HG02884 (cell line): ENCODE results near the gene MAN2B2.
"Not testable (repeated sequence)": the region's sequence is repeated elsewhere in the genome, so short reads cannot be mapped to it uniquely, and the experiment has no call there.

Source experiments
- ATAC-seq: cut with Tn5 transposase; IDR thresholded peaks from one replicate; pipeline ENCODE4 v1.9.1; 2021; ENCODE audit warnings: mild to moderate bottlenecking, moderate library complexity; ENCODE audit not compliant: unreplicated experiment

The MAN2B2 gene

DNA sequence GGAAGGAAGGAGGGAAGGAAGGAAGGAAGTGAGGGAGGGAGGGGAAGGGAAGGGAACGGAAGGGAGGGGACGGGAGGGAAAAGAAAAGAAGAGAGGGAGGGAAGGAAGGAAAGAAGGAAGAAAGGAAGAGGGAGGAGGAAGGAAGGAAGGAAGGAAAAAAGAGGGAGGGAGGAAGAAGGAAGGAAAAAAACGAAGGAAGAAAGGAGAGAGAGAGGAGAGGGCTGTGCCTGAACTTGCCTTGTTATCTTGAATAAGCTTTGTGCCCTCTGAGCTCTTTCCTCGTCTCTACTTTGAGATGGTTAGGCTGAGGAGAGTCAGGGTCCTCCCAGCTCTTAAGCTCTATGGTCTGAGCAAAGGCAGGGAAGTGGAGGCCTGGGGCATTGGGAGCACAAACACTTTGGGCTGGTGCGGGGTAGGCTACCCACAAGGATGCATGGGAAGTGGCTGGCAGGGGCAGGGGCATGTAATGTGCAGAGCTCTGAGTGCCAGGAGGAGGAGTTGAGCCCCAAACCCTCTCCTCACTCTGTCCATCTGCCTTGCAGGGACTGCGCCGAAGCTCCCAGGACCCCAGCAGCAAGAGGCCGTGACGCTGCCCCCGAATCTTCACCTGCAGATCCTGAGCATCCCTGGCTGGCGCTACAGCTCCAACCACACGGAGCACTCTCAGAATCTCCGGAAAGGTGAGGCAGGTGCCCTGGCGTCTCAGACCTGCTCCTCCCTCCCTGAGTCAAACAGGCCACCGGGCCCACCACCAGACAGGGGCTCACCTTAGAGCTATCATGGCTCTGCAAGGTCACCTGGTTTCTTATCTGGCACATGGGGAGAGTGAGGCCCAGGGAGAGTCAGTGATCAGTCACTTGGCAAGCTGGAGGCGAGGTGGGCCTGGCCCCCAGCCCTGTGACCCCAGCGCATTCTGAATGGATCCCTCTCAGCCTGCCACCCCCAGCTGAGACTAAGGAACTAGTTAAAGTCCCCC is 39.0 kb downstream of the MAN2B2 start:
- ATAC-seq: no peak

DNA sequence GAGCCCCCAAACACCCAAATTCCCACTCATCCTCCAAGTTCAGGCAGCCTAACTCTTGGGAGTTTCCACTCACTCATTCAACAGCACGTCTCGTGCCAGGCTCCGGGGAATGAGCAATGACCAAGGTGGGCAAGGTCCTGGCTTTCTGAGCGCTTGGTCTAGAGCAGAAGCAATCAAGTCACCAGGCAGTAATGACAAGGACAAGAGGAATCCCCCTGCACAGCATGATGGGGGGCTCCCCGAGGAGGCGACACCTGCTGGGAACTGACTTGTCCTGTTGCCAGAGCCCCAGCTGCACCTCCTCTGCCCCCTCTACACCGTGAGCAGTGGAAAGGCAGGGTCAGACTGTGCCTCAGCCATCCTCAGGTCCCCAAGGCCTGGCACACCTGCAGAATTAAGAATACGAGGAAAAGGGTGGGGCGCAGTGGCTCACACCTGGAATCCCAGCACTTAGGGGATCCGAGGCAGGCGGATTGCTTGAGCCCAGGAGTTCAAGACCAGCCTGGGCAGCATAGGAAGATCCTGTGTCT is 39.8 kb downstream of the MAN2B2 start:
- ATAC-seq: no peak

DNA sequence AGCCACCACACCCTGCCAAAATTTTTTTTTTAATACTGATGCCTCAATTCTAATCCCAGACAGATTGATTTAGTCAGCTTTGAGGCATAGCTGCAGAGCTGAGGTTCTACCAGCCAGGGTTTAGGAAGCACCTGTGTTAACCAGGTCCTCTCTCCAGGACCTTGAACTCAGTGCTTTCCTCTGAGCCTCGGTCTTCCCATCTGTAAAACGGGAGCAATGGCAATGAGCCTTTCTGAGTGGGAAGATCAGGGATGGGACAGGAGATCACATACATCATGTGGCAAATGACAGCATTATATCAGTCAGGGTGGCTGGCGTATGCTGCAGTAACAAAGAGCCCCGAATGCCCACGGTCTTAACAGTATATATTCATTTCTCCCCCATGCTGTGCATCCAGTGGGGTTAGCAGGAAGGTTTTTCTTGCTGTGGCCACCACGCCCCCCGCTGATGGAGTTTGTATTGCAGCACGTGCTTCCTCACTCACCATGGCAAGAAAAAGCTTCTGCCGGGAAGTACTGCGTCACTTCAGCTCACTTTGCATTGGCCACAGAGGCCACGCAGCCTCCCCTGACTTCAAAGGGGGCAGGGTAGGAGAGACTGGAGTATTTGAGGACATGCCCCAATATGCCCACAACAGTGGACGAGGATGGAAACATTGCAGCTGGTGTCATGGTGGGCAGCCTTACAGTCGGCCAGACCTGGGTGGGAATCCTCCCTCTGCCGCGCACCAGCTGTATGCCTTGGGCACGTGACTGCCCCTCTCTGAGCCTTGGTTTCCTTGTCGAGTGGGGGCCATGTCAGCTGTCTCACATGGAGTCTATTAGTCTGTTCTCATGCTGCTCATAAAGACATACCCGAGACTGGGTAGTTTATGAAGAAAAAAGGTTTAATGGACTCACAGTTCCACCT is 41.4 kb downstream of the MAN2B2 start:
- no peak for ATAC-seq

DNA sequence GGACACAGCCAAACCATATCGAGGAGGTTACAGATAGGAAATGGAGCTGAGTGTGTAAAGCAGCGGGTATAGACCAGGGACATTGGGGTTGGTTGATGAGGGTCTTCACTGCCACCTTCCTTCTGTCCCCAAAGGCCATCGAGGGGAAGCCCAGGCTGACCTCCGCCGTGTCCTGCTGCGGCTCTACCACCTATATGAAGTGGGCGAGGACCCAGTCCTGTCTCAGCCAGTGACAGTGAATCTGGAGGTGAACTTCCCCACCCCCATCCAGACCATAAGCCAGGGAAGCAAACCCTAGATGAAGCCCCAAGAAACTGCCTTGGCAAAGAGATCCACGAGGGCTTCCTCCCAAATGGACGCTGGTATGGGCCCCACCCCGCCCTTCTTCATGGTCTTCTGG is 42.3 kb downstream of the MAN2B2 start:
- no peak for ATAC-seq

DNA sequence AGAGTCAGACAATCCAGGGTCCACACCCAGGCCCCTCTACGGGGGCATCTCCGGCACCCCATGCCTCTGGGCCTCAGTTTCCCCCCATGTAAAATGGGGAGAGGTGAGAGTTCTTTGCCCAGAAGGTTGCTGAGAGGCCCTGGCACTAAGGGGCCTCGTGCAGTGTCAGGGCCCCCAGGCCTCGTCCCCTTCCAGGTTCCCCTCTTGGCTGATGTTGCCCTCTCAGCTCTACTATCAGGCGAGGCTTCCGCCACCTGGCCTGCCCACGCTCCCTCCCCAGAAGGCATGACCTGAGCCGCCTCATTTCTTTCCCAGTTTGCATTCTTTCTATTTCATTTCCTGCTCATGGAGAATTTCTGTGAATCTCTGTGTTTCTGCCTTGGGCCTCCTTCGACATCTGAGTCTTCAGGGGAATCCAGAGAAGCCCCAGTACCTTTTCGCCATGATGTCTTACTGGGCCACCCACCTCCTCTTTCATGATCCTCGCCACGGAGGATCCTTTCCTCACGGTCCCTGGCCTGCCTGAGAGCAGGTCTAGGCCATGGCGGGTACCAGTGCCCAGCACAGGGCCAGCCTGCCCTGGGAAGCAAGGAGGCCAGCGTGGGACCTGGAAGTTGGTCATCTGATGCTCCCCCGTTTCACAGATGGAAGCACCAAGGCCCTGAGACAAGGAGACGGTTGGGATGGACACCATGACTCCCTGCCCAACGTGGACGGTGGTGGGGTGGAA is 43.6 kb downstream of the MAN2B2 start:
- ATAC-seq: no peak

DNA sequence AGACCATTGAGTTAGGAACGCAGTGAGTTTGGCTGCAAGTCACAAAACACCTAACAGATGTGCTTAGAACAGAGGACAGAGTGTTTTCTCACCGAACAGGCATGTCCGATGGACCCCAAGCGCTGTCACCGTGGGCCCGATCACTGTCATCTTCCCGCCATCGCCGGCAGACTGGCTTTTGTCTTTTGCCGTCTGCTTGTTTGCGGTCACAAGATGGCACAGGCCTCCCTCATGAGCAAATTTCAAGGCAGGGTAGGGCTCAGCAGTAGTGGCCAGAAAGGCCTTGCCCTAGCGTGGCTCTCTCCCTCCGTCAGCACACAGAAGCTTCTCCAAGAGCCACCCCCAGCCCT is 44.1 kb downstream of the MAN2B2 start:
- no peak for ATAC-seq

DNA sequence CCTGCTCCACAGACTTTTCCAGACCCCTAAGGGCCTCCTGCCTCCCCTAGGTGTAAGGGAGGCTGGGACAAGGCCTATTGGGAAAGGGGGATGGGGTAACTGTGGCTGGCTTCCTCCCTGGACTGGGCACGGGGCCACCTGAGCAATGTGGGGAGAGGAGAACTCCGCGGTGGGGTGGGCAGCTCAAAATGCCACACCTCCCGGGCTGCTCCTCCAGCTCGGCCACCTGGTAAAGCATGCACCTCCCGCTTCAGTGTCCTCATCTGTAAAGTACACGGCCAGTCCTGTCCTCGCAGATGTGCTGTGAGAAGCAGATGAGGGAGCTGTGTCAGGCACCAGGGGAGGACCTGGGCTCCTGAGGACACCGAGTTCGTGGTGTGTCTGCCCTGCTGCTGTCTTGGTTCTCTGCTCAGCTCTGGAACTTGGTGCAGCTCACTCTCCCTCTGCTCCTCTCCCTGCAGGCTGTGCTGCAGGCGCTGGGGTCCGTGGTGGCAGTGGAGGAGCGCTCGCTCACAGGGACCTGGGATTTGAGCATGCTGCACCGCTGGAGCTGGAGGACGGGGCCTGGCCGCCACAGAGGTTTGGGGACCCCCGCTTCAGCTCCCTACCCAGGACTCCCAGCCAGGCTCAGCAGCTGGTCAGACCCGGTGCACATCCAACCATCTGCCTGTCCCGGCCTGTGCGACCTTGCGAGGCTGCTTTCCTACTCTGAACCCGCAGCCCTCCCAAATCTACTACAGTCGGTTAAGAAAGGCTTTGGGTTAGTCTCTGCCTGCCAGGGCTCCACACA is 44.7 kb downstream of the MAN2B2 start:
- ATAC-seq: no peak

DNA sequence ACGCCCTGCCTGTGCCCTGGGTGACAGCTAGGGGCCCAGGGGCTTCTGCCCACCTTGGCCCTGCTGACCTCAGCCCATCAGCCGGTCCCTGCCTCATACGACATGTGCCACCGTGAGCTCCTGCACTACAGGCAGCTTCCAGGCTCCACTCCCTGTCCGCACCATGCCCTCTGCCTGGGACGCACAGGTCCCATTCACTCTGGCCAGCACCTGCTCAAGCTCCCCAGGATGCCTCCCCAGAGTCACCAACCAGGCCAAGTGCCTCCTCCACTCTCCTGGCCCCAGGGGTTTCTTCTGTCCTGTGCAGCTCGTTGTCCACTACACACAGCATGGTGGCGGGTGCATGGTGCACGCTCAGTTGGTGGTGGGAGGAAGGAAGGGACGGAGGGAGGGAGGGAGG is 45.3 kb downstream of the MAN2B2 start:
- ATAC-seq: no peak

DNA sequence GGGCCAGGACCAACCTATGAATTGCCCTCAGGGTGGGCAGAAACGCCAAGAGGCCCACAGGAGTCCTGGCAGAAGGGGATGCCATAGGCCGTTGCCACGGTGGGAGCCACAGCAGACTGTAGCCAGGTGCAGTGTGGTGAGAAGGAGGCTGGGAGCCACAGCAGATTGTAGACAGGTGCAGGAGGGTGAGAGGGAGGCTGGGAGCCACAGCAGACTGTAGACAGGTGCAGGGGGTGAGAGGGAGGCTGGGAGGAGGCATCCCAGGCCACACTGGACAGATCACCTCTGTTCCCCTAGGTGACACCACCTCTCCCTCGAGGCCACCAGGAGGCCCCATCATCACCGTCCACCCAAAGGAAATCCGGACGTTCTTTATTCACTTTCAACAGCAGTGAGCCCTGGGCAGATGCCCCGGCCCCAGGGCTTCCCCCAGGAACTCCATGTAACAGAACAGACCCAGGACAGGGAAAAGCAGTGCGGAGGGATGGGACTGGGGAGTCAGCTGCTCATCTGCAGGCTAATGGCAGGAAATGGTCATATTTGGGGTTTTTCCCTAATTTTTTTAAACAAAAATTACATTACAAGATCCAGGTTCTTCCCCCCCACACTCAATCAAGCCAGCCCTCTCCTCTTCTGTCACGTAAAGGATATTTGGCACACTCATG is 46.0 kb downstream of the MAN2B2 start:
- ATAC-seq: no peak

DNA sequence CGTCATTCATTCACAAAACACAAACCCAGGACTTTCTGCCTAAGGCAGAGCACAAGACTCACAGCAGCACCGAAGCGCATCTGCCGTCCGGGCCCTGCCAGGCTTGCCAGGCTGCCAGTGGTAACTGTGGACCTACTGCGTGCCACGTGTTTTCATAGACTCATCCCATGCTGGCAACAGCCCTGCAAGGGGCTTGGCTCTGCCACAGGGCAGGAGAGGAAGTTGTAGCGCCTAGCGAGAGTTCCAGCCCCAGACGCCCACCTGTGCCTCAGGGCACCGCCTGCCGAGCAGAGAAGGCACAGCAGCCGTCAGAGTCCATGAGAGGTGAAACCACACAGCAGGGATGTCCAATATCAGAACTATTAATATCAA is 46.6 kb downstream of the MAN2B2 start:
- no peak for ATAC-seq

DNA sequence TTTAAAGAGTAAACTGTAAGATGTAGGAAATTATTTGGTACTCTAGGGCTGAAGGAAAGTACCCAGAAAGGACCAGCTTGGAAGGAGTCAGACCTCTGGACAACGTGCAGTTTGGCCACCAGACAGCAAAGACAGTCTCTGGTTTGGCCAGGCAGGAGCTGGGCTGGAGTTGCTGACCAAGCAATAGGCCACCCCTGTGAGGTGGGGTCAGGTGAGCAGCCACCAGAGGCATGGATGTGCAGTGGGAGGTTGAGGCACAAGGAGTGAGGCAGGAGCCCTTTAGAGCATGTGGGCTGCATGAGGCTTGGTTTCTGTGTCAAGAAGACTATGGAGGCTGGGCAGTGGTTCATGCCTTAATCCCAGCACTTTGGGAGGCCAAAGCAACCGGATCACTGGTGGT is 47.8 kb downstream of the MAN2B2 start:
- ATAC-seq: no peak

DNA sequence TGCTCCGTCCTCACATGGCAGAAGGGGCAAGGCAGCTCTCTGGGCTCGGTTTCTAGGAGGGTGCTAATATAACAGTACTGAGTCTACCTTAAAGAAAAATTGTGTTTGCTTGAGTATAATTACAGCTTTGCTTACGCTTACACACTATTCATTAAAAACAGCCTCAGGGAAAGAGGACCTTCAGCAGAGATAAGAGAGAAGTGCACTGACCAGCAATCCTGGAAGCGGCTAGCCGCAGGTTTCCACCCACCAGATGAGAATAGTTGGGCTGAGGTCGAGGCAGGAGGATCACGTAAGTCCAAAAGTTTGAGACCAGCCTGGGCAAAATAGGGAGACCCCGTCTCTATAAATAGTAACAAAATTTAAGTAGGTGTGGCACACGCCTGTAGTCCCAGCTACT is 50.3 kb downstream of the MAN2B2 start:
- ATAC-seq: no peak

DNA sequence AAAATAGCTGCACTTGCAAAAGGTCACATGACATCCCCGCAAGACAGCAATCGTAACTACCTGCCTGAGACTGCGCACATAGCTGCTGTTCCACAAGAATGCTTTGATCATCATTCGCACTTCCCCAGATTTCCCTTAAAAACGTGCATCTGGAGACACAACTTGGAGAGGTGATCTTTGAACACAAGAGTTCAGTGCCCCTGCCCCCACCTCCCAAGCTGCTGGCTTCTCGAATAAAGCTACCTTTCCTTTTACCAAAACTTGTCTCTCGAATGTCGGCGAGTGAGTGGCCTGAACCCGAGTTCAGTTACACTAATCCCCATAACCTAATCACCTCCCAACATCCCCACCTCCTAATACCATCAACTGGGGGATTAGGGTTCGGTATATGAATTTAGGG is 51.1 kb downstream of the MAN2B2 start:
- ATAC-seq: no peak

DNA sequence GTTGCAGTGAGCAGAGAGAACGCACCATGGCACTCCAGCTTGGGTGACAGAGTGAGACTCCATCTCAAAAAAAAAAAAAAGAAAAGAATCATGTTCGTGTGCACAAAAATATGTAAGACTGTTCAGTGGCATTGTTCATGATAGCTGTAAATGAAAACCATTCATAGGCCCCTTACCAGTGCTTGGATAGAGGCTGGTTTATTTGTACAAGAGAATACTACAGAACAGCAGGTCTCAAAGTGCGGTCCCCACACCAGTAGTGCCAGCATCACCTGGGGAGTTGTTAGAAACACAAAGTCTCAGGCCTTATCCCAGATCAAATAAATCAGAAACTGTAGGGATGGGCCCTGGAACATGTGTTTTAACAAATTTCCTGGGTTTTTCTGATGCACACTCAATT is 52.8 kb downstream of the MAN2B2 start:
- ATAC-seq: no peak

DNA sequence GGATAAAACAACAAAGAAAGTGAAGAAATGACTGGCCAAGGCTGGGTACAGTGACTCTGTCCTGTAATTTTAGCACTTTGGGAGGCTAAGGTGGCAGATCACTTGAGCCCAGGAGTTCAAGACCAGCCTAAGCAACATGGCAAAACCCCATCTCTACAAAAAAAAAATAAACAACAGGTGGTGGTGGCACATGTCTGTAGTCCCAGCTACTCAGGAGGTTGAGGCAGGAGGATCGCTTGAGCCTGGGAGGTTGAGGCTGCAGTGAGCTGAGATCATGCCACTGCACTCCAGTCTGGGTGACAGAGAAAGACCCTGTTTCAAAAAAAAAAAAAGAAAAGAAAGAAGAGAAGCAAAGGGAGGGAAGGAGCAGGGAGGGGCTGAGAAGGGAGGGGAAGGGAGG is 53.5 kb downstream of the MAN2B2 start:
- ATAC-seq: not testable (repeated sequence)

DNA sequence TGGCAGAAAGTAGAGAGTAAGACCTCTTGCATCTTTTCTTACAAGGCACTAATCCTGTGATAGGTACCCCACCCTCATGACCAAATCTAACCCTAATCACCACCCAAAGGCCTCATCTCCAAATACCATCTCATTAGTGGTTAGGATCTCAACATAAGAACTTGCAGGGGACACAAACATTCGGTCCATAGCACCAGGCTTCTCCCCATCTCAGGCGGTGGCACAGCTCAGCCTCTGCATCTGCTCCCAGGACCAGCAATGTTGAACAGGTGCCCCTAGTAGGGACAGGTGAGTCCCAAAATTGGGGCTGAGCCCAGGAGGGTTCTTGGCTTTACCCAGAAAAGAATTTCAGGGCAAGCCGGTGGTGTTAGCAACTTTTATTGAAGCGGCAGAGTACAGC is 57.1 kb downstream of the MAN2B2 start:
- no peak for ATAC-seq

DNA sequence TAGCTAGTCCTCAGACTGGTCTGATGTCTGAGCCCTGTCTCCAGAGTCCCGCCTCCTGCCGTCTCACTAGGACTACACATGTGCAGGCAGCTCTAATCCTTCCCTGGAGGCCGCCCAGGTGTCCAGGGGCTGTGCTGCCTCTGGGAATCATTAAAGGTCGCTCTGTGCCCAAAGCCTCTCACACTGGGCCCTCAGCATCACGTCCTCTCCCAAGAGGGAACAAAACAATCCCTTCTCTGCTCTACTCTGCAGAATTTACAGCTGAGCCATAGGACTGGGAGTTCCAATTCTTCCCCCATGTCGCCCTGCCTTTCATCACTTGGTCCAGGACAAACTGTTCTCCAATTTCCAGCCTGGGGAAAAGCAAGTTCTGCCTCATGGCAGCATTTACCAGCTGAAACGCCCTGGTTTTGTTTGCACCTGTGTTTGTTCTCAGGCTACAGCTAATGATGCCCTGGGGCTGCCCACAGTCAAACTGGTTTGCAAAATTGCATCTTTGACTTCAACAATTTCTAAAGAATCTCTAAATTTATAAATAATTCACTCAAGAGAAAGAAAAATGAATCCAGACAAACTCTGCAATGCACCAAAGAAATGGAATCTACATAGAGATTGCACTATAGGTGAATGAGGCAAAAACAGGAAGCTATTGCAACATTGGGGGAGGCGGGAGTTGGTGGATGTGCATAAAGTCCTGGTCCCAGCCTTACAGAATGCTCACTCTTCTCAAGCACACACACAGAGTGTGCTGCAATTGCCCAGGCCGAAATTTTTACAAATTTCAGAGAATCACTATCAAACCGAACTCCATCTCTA is 58.3 kb downstream of the MAN2B2 start:
- ATAC-seq: no peak

DNA sequence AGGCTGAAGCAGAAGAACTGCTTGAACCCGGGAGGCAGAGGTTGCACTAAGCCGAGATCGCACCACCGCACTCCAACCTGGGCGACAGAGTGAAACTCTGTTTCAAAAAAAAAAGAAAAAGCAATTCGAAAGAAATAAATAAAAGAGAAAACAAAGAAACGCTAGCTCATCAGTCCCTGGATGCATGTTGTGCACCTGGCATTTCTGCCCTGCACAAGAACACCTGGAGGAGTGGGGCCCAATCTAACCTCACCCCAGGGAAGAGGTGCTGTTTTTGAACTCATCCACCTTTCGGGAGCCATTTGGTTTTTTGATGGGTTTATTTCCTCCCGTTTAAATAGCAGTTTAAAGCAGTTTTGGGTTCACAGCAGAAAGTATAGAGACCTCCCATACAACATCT is 59.8 kb downstream of the MAN2B2 start:
- no peak for ATAC-seq

DNA sequence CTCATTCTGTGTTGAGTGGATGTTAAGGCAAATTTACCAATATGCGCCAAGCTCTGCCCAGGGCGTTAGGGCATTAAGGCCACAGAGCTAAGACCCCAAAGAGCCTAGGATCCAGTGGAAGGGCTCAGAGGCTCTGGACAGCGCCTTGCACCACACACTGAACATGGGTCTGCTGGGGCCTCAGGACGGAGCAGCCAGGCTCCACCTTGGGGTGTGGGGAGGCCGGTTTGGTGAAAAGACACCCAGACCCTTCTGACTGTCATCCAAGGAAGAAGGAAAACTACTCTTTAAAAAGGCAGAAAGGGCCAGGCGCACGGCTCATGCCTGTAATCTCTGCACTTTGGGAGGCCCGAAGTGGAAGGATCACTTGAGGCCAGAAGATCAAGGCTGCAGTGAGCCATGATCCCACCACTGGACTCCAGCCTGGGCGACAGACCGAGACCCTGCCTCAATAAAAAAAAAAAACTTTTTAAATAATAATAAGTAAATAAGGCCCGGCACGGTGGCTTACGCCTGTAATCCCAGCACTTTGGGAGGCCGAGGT is 64.2 kb downstream of the MAN2B2 start:
- no peak for ATAC-seq
